HEK293 (cell line): Measurements from ENCODE around the gene ADCY3.

Experiments
- CTCF ChIP-seq: fragments of 450-650 bp; formaldehyde crosslinking; IDR thresholded peaks from 2 replicates; pipeline ENCODE4 v1.5.1; 2016; ENCODE audit warnings: missing biosample characterization, missing genetic modification characterization
- YY1 ChIP-seq: fragments of 450-650 bp; formaldehyde crosslinking; IDR thresholded peaks from 2 replicates; pipeline ENCODE4 v1.5.1; 2018; ENCODE audit warnings: missing biosample characterization, missing genetic modification characterization
- ZBTB21 ChIP-seq: fragments of 450-650 bp; formaldehyde crosslinking; IDR thresholded peaks from 2 replicates; pipeline ENCODE4 v1.5.1; 2017; ENCODE audit warnings: missing biosample characterization, missing genetic modification characterization
- ZFP3 ChIP-seq: fragments of 450-650 bp; formaldehyde crosslinking; IDR thresholded peaks from 2 replicates; pipeline ENCODE4 v1.5.1; 2016; ENCODE audit warnings: low read depth, missing biosample characterization, missing genetic modification characterization
- ZFP41 ChIP-seq: fragments of 450-650 bp; formaldehyde crosslinking; IDR thresholded peaks from 2 replicates; pipeline ENCODE4 v1.5.1; 2016; ENCODE audit warnings: missing biosample characterization, missing genetic modification characterization, borderline replicate concordance
- ZNF274 ChIP-seq, 2 experiments: fragments of 200-500 bp in 1 of 2; fragments of 450-650 bp in 1 of 2; sonication (Bioruptor generic) in 1 of 2; formaldehyde crosslinking in 1 of 2; IDR thresholded peaks; 2 replicates each; pipeline versions ENCODE4 v1.5.1 to v1.6.1; 2014 to 2016; ENCODE audit warnings: borderline replicate concordance in 1 of 2, inconsistent platforms in 1 of 2, low read length in 1 of 2, missing biosample characterization in 1 of 2, missing genetic modification characterization in 1 of 2
- ZSCAN30 ChIP-seq: fragments of 450-650 bp; IDR thresholded peaks from 2 replicates; pipeline ENCODE4 v1.5.1; 2018; ENCODE audit warnings: missing biosample characterization, mild to moderate bottlenecking, missing genetic modification characterization, moderate library complexity

- TF ChIP-seq YY1 (no peak), ZBTB21 (tag by site-specific recombination) (no peak), ZNF274 (IDR thresholded peaks at IDR 0.05; ENCODE audit: low read length) (no peak), ZNF274 (tag by site-specific recombination; IDR thresholded peaks at IDR 0.05; ENCODE audit: borderline replicate concordance) (no peak), ZSCAN30 (tag by site-specific recombination) (no peak), CTCF (tag by site-specific recombination) (no peak), ZFP3 (tag by site-specific recombination) (no peak), ZFP41 (no peak)
These were observed 94.8 kb downstream of the ADCY3 start for GRCh38 chr2:24824966-24825882.
